IMR-90 (cell line): ENCODE data around the gene NGEF. TPM values are rescaled to one million over a fixed set of nuclear protein-coding genes. Genes with fewer than 3 reads are reported as not detected.

ENCODE experiments used
- ATAC-seq: fragments of 200-7000 bp; cut with Tn5 transposase; 2 replicates; pipeline ENCODE4 v1.9.1; 2020; ENCODE audit warnings: low read depth, mild to moderate bottlenecking, moderate library complexity
- BruUV-seq: library from RNA; stranded (reverse); fragments of 400-500 nt; replicated peaks from 2 replicates; lab custom pipeline; 2021; lab: Mats Ljungman, UMichigan
- CTCF ChIA-PET: fragments of 300-600 bp; formaldehyde crosslinking; extraction: SDS; loops from one replicate; lab custom pipeline; 2021; ENCODE audit warnings: antibody characterized with exemption; lab: Yijun Ruan, JAX
- POLR2A ChIA-PET: fragments of 300-600 bp; sonication (Branson Sonifier 250); formaldehyde crosslinking; loops from one replicate; lab custom pipeline; 2022; ENCODE audit warnings: antibody characterized with exemption; ENCODE audit not compliant: unreplicated experiment; lab: Charles Lee
- DNase-seq: peaks from one replicate; pipeline ENCODE4 v3.0.0; 2013
- H2AFZ ChIP-seq: replicated peaks from 2 replicates; pipeline ENCODE3; 2013; ENCODE audit warnings: low read length, mild to moderate bottlenecking; ENCODE audit not compliant: poor library complexity
- H2AK5ac ChIP-seq: 2 replicates; pipeline ENCODE4 v1.6.1; 2013; ENCODE audit warnings: low read depth, low read length, inconsistent platforms
- H2AK9ac ChIP-seq: replicated peaks from 2 replicates; pipeline ENCODE3; 2013; ENCODE audit warnings: mild to moderate bottlenecking, low read depth, low read length, moderate library complexity; ENCODE audit not compliant: poor library complexity
- H2BK120ac ChIP-seq: 2 replicates; pipeline ENCODE4 v1.6.1; 2013; ENCODE audit warnings: low read depth, low read length, inconsistent platforms
- H2BK15ac ChIP-seq: 3 replicates; pipeline ENCODE4 v1.6.1; 2013; ENCODE audit warnings: low read depth, low read length, inconsistent platforms
- H2BK20ac ChIP-seq: 2 replicates; pipeline ENCODE4 v1.6.1; 2013; ENCODE audit warnings: low read depth, mild to moderate bottlenecking, inconsistent platforms, low read length, moderate library complexity
- H2BK5ac ChIP-seq: 2 replicates; pipeline ENCODE4 v1.6.1; 2013; ENCODE audit warnings: mild to moderate bottlenecking, low read depth, low read length, inconsistent platforms; ENCODE audit not compliant: poor library complexity, severe bottlenecking
- H3K14ac ChIP-seq: replicated peaks from 2 replicates; pipeline ENCODE4 v1.6.1; 2013; ENCODE audit warnings: low read depth, low read length, inconsistent platforms
- H3K18ac ChIP-seq: 2 replicates; pipeline ENCODE4 v1.6.1; 2013; ENCODE audit warnings: low read depth, low read length, control low read depth
- H3K23ac ChIP-seq: 2 replicates; pipeline ENCODE4 v1.6.1; 2013; ENCODE audit warnings: low read depth, low read length, inconsistent platforms
- H3K27ac ChIP-seq: 2 replicates; pipeline ENCODE4 v1.5.1; 2013; ENCODE audit warnings: mild to moderate bottlenecking, control low read depth, low read length; ENCODE audit not compliant: insufficient read depth
- H3K27me3 ChIP-seq: 2 replicates; pipeline ENCODE4 v1.6.1; 2013; ENCODE audit warnings: low read length; ENCODE audit not compliant: control insufficient read depth, insufficient read depth
- H3K36me3 ChIP-seq: 2 replicates; pipeline ENCODE4 v1.6.1; 2013; ENCODE audit warnings: low read length, mixed read lengths; ENCODE audit not compliant: control insufficient read depth, insufficient read depth
- H3K4ac ChIP-seq: 2 replicates; pipeline ENCODE4 v1.6.1; 2013; ENCODE audit warnings: low read depth, low read length, inconsistent platforms
- H3K4me1 ChIP-seq: 2 replicates; pipeline ENCODE4 v1.6.1; 2013; ENCODE audit warnings: low read length, mixed read lengths; ENCODE audit not compliant: control insufficient read depth, insufficient read depth
- H3K4me2 ChIP-seq: 2 replicates; pipeline ENCODE4 v1.6.1; 2013; ENCODE audit warnings: low read depth, mild to moderate bottlenecking, control low read depth, low read length, moderate library complexity
- H3K4me3 ChIP-seq: 2 replicates; pipeline ENCODE4 v1.5.1; 2013; ENCODE audit warnings: low read depth, mild to moderate bottlenecking, control low read depth, low read length, moderate library complexity; ENCODE audit not compliant: insufficient read depth
- H3K56ac ChIP-seq: 2 replicates; pipeline ENCODE4 v1.6.1; 2013; ENCODE audit warnings: low read length, inconsistent platforms; ENCODE audit not compliant: insufficient read depth; ENCODE audit errors: extremely low read depth
- H3K79me1 ChIP-seq, 2 experiments: 2 replicates each; pipeline ENCODE4 v1.6.1; 2013; ENCODE audit warnings: low read length in 2 of 2, inconsistent platforms in 1 of 2, low read depth in 1 of 2
- H3K9ac ChIP-seq: 2 replicates; pipeline ENCODE4 v1.6.1; 2013; ENCODE audit warnings: low read depth, low read length, control low read depth
- H3K9me1 ChIP-seq: 2 replicates; pipeline ENCODE4 v1.6.1; 2013; ENCODE audit warnings: low read length, inconsistent platforms; ENCODE audit not compliant: insufficient read depth
- H3K9me3 ChIP-seq: 2 replicates; pipeline ENCODE4 v1.6.1; 2013; ENCODE audit warnings: low read length; ENCODE audit not compliant: control insufficient read depth, insufficient read depth
- H4K20me1 ChIP-seq: 2 replicates; pipeline ENCODE4 v1.6.1; 2013; ENCODE audit warnings: low read length, inconsistent platforms; ENCODE audit not compliant: insufficient read depth
- H4K5ac ChIP-seq: 2 replicates; pipeline ENCODE4 v1.6.1; 2013; ENCODE audit warnings: mild to moderate bottlenecking, low read depth, low read length, control low read depth
- H4K8ac ChIP-seq, 2 experiments: 2 replicates each; pipeline ENCODE4 v1.6.1; 2013; ENCODE audit warnings: low read depth in 2 of 2, low read length in 2 of 2, control low read depth in 1 of 2, inconsistent platforms in 1 of 2
- H4K91ac ChIP-seq: 2 replicates; pipeline ENCODE4 v1.6.1; 2013; ENCODE audit warnings: low read depth, low read length, inconsistent platforms; ENCODE audit not compliant: insufficient read depth
- BHLHE40 ChIP-seq: fragments of 150-350 bp; IDR thresholded peaks from 2 replicates; pipeline ENCODE4 v1.6.1; 2016; ENCODE audit warnings: mild to moderate bottlenecking, low read depth, low read length
- CEBPB ChIP-seq: IDR thresholded peaks from 2 replicates; pipeline ENCODE4 v1.6.1; 2012; ENCODE audit warnings: low read depth, low read length, improper control_type of control experiment
- CHD1 ChIP-seq: IDR thresholded peaks from 2 replicates; pipeline ENCODE4 v1.6.1; 2012; ENCODE audit warnings: low read depth, low read length, improper control_type of control experiment
- FOS ChIP-seq: fragments of 150-350 bp; IDR thresholded peaks from 2 replicates; pipeline ENCODE4 v1.6.1; 2016; ENCODE audit warnings: low read depth, low read length
- MAZ ChIP-seq: IDR thresholded peaks from 2 replicates; pipeline ENCODE4 v1.6.1; 2012; ENCODE audit warnings: low read depth, mild to moderate bottlenecking, low read length, improper control_type of control experiment, moderate library complexity, borderline replicate concordance
- MXI1 ChIP-seq: IDR thresholded peaks from 2 replicates; pipeline ENCODE4 v1.6.1; 2012; ENCODE audit warnings: low read depth, mild to moderate bottlenecking, low read length, moderate library complexity, borderline replicate concordance
- NFE2L2 ChIP-seq: fragments of 150-350 bp; IDR thresholded peaks from 2 replicates; pipeline ENCODE4 v1.6.1; 2016; ENCODE audit warnings: low read depth, mild to moderate bottlenecking, low read length
- POLR2A ChIP-seq: IDR thresholded peaks from 2 replicates; pipeline ENCODE4 v1.6.1; 2012; ENCODE audit warnings: mild to moderate bottlenecking, low read depth, low read length
- RAD21 ChIP-seq: IDR thresholded peaks from 2 replicates; pipeline ENCODE4 v1.6.1; 2012; ENCODE audit warnings: low read length, improper control_type of control experiment
- RCOR1 ChIP-seq: IDR thresholded peaks from 2 replicates; pipeline ENCODE4 v1.6.1; 2012; ENCODE audit warnings: mild to moderate bottlenecking, low read length, improper control_type of control experiment; ENCODE audit not compliant: insufficient replicate concordance
- RFX5 ChIP-seq: IDR thresholded peaks from 2 replicates; pipeline ENCODE4 v1.8.0; 2012; ENCODE audit warnings: low read depth, mild to moderate bottlenecking, low read length, moderate library complexity
- SMC3 ChIP-seq: fragments of 150-350 bp; IDR thresholded peaks from 2 replicates; pipeline ENCODE4 v1.6.1; 2016; ENCODE audit warnings: low read depth, mild to moderate bottlenecking, antibody characterized with exemption, low read length, moderate library complexity
- WGBS, 2 experiments: methylation state at CpG; one replicate each; pipeline versions ENCODE4 v1.1.5 to v1.1.7; 2013; ENCODE audit warnings: missing lambda C conversion rate in 2 of 2; ENCODE audit not compliant: insufficient read length in 1 of 2; ENCODE audit errors: extremely low coverage in 2 of 2; 5-methylcytosine and 5-hydroxymethylcytosine counted together
- dilution Hi-C: fragments of 300-500 bp; cut with HindIII; formaldehyde crosslinking; loops from one replicate; pipeline ENCODE4 v1.14.3; 2018; ENCODE audit warnings: low sequenced_read_pairs; ENCODE audit not compliant: unreplicated experiment
- in situ Hi-C: fragments of 300-500 bp; cut with MboI; formaldehyde crosslinking; loops from 3 replicates; pipeline ENCODE4 v1.14.3; 2019; ENCODE audit warnings: low sequenced_read_pairs, inconsistent platforms, mixed read lengths
- intact Hi-C: fragments of 100-400 bp; cut with micrococcal nuclease; formaldehyde crosslinking; loops from 2 replicates; pipeline ENCODE4 v1.10.0; 2022
- polyA plus RNA-seq, 3 experiments: library from polyadenylated mRNA; depleted of rRNA; stranded (reverse); fragments of >200 nt; gene quantifications; 2 replicates each; pipeline ENCODE4 v1.2.3, GENCODE V29; 2012; ENCODE audit warnings: low replicate concordance in 1 of 3
- total RNA-seq: library from RNA; depleted of rRNA; stranded (reverse); fragments of >200 nt; gene quantifications from 2 replicates; pipeline ENCODE4 v1.2.3, GENCODE V29; 2012
- TF ChIP-seq, protein P1 (sequence below): conservative IDR thresholded peaks from 2 replicates; pipeline ENCODE4 v1.5.1; 2012; ENCODE audit warnings: mild to moderate bottlenecking, low read depth, low read length, improper control_type of control experiment
- TF ChIP-seq, protein P2 (sequence below): fragments of 150-350 bp; IDR thresholded peaks from 2 replicates; pipeline ENCODE4 v1.6.1; 2017; ENCODE audit warnings: mild to moderate bottlenecking, antibody characterized with exemption, low read length, low read depth
- TF ChIP-seq, protein P3 (sequence below): fragments of 150-350 bp; IDR thresholded peaks from 2 replicates; pipeline ENCODE4 v1.6.1; 2016; ENCODE audit warnings: low read depth, mild to moderate bottlenecking, low read length, moderate library complexity, borderline replicate concordance

Gene NGEF
- total and polyA plus RNA-seq, 2 of the 4 experiments (the other 2 are of a cell fraction), result 1.1 to 1.7 TPM

- CTCF ChIA-PET, result no interaction called here
- no peak overlapping the region for H4K91ac ChIP-seq
- no peaks in the 10 kb centered on the region for H3K36me3 ChIP-seq
- intact Hi-C loops, result no loop called here
- no peak overlapping the region for H3K9ac ChIP-seq
- ATAC-seq (no peak), DNase-seq (no peak)
- H4K5ac ChIP-seq, result no peak overlapping the region
- H3K79me1 ChIP-seq, result no peaks in the 10 kb centered on the region
- H4K8ac ChIP-seq, result no peak overlapping the region
- no peaks in the 10 kb centered on the region for H4K20me1 ChIP-seq
- no peak overlapping the region for H2BK5ac ChIP-seq
- no peak overlapping the region for H2BK15ac ChIP-seq
- H3K27me3 ChIP-seq, result peaks cover 7% of the 10 kb centered on the region
- H3K4ac ChIP-seq, result no peak overlapping the region
- H2BK20ac ChIP-seq, result no peak overlapping the region
- H2BK120ac ChIP-seq, result no peak overlapping the region
- no peak overlapping the region for H3K56ac ChIP-seq
- no peaks in the 10 kb centered on the region for H3K4me1 ChIP-seq
- H3K27ac ChIP-seq, result no peak overlapping the region
- in situ Hi-C loops, result no loop called here
- dilution Hi-C loops, result no loop called here
- H3K23ac ChIP-seq, result no peak overlapping the region
- BruUV-seq, result no TSS peak
- H3K14ac ChIP-seq, result no peak overlapping the region
- H3K9me1 ChIP-seq, result no peaks in the 10 kb centered on the region
- no peak overlapping the region for H2AK5ac ChIP-seq
- no peak overlapping the region for H3K18ac ChIP-seq
- no peaks in the 10 kb centered on the region for H3K9me3 ChIP-seq
- 73% methylated on average over 7 of the region's 18 CpGs; no CpG with 5 or more reads in 1 of the 2 experiments for WGBS, 2 experiments
- no peak overlapping the region for H3K4me2 ChIP-seq
- POLR2A ChIA-PET, result no interaction called here
- no peak overlapping the region for H2AFZ ChIP-seq
- no peak overlapping the region for H2AK9ac ChIP-seq
- H3K4me3 ChIP-seq, result no peak overlapping the region
- TF ChIP-seq, protein P1, sequence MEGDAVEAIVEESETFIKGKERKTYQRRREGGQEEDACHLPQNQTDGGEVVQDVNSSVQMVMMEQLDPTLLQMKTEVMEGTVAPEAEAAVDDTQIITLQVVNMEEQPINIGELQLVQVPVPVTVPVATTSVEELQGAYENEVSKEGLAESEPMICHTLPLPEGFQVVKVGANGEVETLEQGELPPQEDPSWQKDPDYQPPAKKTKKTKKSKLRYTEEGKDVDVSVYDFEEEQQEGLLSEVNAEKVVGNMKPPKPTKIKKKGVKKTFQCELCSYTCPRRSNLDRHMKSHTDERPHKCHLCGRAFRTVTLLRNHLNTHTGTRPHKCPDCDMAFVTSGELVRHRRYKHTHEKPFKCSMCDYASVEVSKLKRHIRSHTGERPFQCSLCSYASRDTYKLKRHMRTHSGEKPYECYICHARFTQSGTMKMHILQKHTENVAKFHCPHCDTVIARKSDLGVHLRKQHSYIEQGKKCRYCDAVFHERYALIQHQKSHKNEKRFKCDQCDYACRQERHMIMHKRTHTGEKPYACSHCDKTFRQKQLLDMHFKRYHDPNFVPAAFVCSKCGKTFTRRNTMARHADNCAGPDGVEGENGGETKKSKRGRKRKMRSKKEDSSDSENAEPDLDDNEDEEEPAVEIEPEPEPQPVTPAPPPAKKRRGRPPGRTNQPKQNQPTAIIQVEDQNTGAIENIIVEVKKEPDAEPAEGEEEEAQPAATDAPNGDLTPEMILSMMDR, result no peak
- TF ChIP-seq MAZ (no peak), FOS (no peak), RFX5 (no peak), CEBPB (no peak), NFE2L2 (no peak), SMC3 (no peak), POLR2A (no peak), RCOR1 (no peak), RAD21 (no peak), BHLHE40 (no peak), CHD1 (no peak), MXI1 (no peak)
- TF ChIP-seq, protein P2, sequence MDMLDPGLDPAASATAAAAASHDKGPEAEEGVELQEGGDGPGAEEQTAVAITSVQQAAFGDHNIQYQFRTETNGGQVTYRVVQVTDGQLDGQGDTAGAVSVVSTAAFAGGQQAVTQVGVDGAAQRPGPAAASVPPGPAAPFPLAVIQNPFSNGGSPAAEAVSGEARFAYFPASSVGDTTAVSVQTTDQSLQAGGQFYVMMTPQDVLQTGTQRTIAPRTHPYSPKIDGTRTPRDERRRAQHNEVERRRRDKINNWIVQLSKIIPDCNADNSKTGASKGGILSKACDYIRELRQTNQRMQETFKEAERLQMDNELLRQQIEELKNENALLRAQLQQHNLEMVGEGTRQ, result no peak
- TF ChIP-seq, protein P3, sequence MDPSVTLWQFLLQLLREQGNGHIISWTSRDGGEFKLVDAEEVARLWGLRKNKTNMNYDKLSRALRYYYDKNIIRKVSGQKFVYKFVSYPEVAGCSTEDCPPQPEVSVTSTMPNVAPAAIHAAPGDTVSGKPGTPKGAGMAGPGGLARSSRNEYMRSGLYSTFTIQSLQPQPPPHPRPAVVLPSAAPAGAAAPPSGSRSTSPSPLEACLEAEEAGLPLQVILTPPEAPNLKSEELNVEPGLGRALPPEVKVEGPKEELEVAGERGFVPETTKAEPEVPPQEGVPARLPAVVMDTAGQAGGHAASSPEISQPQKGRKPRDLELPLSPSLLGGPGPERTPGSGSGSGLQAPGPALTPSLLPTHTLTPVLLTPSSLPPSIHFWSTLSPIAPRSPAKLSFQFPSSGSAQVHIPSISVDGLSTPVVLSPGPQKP, result no peak
Measured at GRCh38 chr2:232997749-232998665, 15.0 kb downstream of the NGEF start.
